CD14-positive monocyte (primary cell): ENCODE data around the gene NPFFR1. TPM values are rescaled to one million over a fixed set of nuclear protein-coding genes. Genes with fewer than 3 reads are reported as not detected.
A peak's percentile ranks its signal among the peaks of the same experiment; 100 is the strongest.

Experiments
- DNase-seq, 3 donors: peaks; one replicate each; pipeline ENCODE4 v3.0.0-alpha.2; 2011 to 2022
- H2AFZ ChIP-seq: 2 replicates; pipeline ENCODE4 v1.6.0; 2012; ENCODE audit warnings: mild to moderate bottlenecking, low read depth, low read length, inconsistent platforms; ENCODE audit not compliant: insufficient read depth, poor library complexity, severe bottlenecking
- H3K27ac ChIP-seq, 2 donors: 1 replicate in 1 of 2; 2 replicates in 1 of 2; pipeline ENCODE4 v1.5.1; 2012 to 2013; ENCODE audit warnings: low read length in 2 of 2, control low read depth in 1 of 2, inconsistent platforms in 1 of 2, low read depth in 1 of 2, mild to moderate bottlenecking in 1 of 2
- H3K27me3 ChIP-seq, 2 donors: one replicate each; pipeline versions ENCODE4 v1.6.0 to v1.6.1; 2011 to 2013; ENCODE audit warnings: low read length in 2 of 2; ENCODE audit not compliant: control insufficient read depth in 2 of 2, insufficient read depth in 2 of 2
- H3K36me3 ChIP-seq, 2 donors: replicated peaks in 1 of 2; 1 replicate in 1 of 2; 2 replicates in 1 of 2; pipeline versions ENCODE4 v1.5.1 to v1.6.1; 2012 to 2013; ENCODE audit warnings: low read length in 2 of 2, control low read depth in 1 of 2, inconsistent platforms in 1 of 2, mild to moderate bottlenecking in 1 of 2; ENCODE audit not compliant: insufficient read depth in 2 of 2, control insufficient read depth in 1 of 2
- H3K4me1 ChIP-seq, 2 donors: 1 replicate in 1 of 2; 2 replicates in 1 of 2; pipeline versions ENCODE4 v1.5.1 to v1.6.1; 2012 to 2013; ENCODE audit warnings: low read length in 2 of 2, control low read depth in 1 of 2, inconsistent platforms in 1 of 2, mild to moderate bottlenecking in 1 of 2, moderate library complexity in 1 of 2; ENCODE audit not compliant: insufficient read depth in 2 of 2, control insufficient read depth in 1 of 2
- H3K4me2 ChIP-seq: replicated peaks from 2 replicates; pipeline ENCODE3; 2012; ENCODE audit warnings: low read length, moderate library complexity, mild to moderate bottlenecking; ENCODE audit not compliant: poor library complexity, severe bottlenecking; ENCODE audit errors: extremely low read depth
- H3K4me3 ChIP-seq, 3 experiments: fragments of 200-600 bp in 1 of 3; sonication (generic) in 1 of 3; replicated peaks in 1 of 3; 1 replicate in 2 of 3; 2 replicates in 1 of 3; pipeline ENCODE4 v1.5.1; 2011 to 2013; ENCODE audit warnings: low read length in 3 of 3, mild to moderate bottlenecking in 3 of 3, control low read depth in 2 of 3, low read depth in 2 of 3, inconsistent platforms in 1 of 3, moderate library complexity in 1 of 3
- H3K79me2 ChIP-seq: 2 replicates; pipeline ENCODE4 v1.6.0; 2012; ENCODE audit warnings: mild to moderate bottlenecking, control low read depth, inconsistent platforms, low read length, moderate library complexity; ENCODE audit not compliant: insufficient read depth
- H3K9ac ChIP-seq: 2 replicates; pipeline ENCODE4 v1.6.0; 2017; ENCODE audit warnings: low read length, mild to moderate bottlenecking; ENCODE audit not compliant: insufficient read depth, poor library complexity, severe bottlenecking
- H3K9me3 ChIP-seq, 2 donors: replicated peaks in 1 of 2; 1 replicate in 1 of 2; 2 replicates in 1 of 2; pipeline versions ENCODE4 v1.5.1 to v1.6.1; 2012 to 2013; ENCODE audit warnings: low read length in 2 of 2, control low read depth in 1 of 2; ENCODE audit not compliant: control insufficient read depth in 1 of 2, insufficient read depth in 1 of 2
- H4K20me1 ChIP-seq: 2 replicates; pipeline ENCODE4 v1.6.0; 2012; ENCODE audit warnings: mild to moderate bottlenecking, low read length, control low read depth, moderate library complexity; ENCODE audit not compliant: insufficient read depth
- H3K27ac Mint-ChIP-seq, 7 donors: one replicate each; pipeline ENCODE4 v1.8.0; 2020; ENCODE audit warnings: mild to moderate bottlenecking in 7 of 7, mixed read lengths in 7 of 7, moderate library complexity in 6 of 7, inconsistent platforms in 2 of 7
- H3K27me3 Mint-ChIP-seq, 3 donors: one replicate each; pipeline ENCODE4 v1.8.0; 2021 to 2022; ENCODE audit warnings: low read depth in 3 of 3, mild to moderate bottlenecking in 3 of 3, mixed read lengths in 3 of 3, moderate library complexity in 3 of 3, inconsistent platforms in 1 of 3
- H3K36me3 Mint-ChIP-seq, 2 donors: one replicate each; pipeline ENCODE4 v1.8.0; 2020; ENCODE audit warnings: mixed read lengths in 2 of 2, inconsistent platforms in 1 of 2, mild to moderate bottlenecking in 1 of 2
- H3K4me1 Mint-ChIP-seq: one replicate; pipeline ENCODE4 v1.8.0; 2020; ENCODE audit warnings: mild to moderate bottlenecking, mixed read lengths
- H3K4me3 Mint-ChIP-seq, 2 donors: one replicate each; pipeline ENCODE4 v1.8.0; 2020; ENCODE audit warnings: mild to moderate bottlenecking in 2 of 2, mixed read lengths in 2 of 2, moderate library complexity in 1 of 2
- H3K9me3 Mint-ChIP-seq, 7 donors: one replicate each; pipeline ENCODE4 v1.8.0; 2020 to 2022; ENCODE audit warnings: mixed read lengths in 7 of 7, mild to moderate bottlenecking in 6 of 7, moderate library complexity in 6 of 7, inconsistent platforms in 2 of 7
- WGBS: methylation state at CpG from one replicate; pipeline ENCODE4 v1.1.5; 2013; ENCODE audit warnings: missing lambda C conversion rate; ENCODE audit not compliant: insufficient coverage; 5-methylcytosine and 5-hydroxymethylcytosine counted together
- intact Hi-C, 2 donors: fragments of 100-400 bp; cut with micrococcal nuclease; formaldehyde crosslinking; loops; one replicate each; pipeline versions ENCODE4 v1.15.0 to v1.15.1; 2023
- polyA plus RNA-seq, 3 donors: library from polyadenylated mRNA; depleted of rRNA in 1 of 3; unstranded in 2 of 3; stranded (reverse) in 1 of 3; fragments of 300-500 nt in 2 of 3; fragments of >200 nt in 1 of 3; fragmentation: Illumina TruSeq in 2 of 3; gene quantifications; 1 replicate in 2 of 3; 2 replicates in 1 of 3; pipeline ENCODE4 v1.2.3, GENCODE V29; 2012 to 2021
- small RNA-seq: library from RNA; depleted of rRNA; stranded (forward); fragments of <200 nt; gene quantifications from one replicate; pipeline ENCODE3, GENCODE V24; 2012; ENCODE audit warnings: low read depth; ENCODE audit not compliant: insufficient read length
- TF ChIP-seq, protein P1 (sequence below): fragments of 200-600 bp; IDR thresholded peaks from one replicate; pipeline ENCODE4 v1.8.0; 2022; ENCODE audit warnings: antibody characterized with exemption, mild to moderate bottlenecking

NPFFR1 gene
- polyA plus RNA-seq, 3 donors, result 0.03 TPM; not detected in 2

DNA sequence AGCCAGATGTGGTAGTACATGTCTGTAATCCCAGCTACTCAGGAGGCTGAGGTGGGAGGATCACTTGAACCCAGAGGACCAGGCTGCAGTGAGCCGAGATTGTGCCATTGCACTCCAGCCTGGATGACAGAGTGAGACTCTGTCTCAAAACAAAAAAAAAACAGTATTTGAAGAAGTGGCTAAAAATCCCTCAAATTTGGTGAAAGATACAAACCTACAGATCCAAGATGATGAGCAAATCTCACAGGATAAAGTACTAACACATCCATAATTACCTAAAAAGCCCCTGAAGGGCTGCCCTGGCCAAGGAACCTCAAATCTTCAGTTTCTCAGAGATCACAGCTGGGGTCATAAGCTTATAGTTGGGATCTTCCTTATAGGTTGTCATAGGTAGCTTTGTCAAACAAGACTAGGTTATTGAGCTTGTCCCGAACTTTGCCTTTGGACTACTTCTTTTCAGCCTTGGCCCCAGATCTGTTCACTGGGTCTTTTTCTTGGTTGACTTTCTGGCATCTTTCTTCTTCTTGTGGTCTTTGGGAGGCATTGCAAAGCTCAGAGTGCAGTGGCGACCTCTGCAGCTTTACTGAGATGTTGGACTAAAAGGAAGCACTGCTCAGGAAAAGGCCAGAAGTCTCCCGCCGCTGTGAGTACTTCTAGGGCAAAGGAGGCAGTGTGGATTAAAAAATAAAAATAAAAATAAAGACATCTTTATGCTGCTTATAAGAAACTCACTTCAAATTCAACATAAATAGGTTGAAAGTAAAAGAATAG is 84.9 kb downstream of the NPFFR1 start:
- H3K27me3 ChIP-seq, result no peaks in the 10 kb centered on the region
- peak overlapping the region in 1 of 7 donors; percentile 32 for H3K27ac Mint-ChIP-seq
- TF ChIP-seq, protein P1, sequence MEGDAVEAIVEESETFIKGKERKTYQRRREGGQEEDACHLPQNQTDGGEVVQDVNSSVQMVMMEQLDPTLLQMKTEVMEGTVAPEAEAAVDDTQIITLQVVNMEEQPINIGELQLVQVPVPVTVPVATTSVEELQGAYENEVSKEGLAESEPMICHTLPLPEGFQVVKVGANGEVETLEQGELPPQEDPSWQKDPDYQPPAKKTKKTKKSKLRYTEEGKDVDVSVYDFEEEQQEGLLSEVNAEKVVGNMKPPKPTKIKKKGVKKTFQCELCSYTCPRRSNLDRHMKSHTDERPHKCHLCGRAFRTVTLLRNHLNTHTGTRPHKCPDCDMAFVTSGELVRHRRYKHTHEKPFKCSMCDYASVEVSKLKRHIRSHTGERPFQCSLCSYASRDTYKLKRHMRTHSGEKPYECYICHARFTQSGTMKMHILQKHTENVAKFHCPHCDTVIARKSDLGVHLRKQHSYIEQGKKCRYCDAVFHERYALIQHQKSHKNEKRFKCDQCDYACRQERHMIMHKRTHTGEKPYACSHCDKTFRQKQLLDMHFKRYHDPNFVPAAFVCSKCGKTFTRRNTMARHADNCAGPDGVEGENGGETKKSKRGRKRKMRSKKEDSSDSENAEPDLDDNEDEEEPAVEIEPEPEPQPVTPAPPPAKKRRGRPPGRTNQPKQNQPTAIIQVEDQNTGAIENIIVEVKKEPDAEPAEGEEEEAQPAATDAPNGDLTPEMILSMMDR, result no peak
- no peak overlapping the region for H3K9ac ChIP-seq
- peaks cover 19 to 45% of the 10 kb centered on the region in 2 donors for H3K36me3 ChIP-seq
- no peak overlapping the region for H3K4me3 ChIP-seq
- peaks cover 2 to 10% of the 10 kb centered on the region in 2 donors for H3K4me1 ChIP-seq
- H2AFZ ChIP-seq, result no peak overlapping the region
- no peak overlapping the region for H3K4me2 ChIP-seq
- H3K79me2 ChIP-seq, result no peaks in the 10 kb centered on the region
- H3K36me3 Mint-ChIP-seq, result peaks cover 42 to 55% of the 10 kb centered on the region in 2 donors
- 100% methylated on average over 2 of the region's 5 CpGs for WGBS
- H3K27me3 Mint-ChIP-seq, result peaks cover 0 to 7% (median 0%) of the 10 kb centered on the region in 3 donors
- peaks cover 0 to 6% (median 2%) of the 10 kb centered on the region in 7 donors for H3K9me3 Mint-ChIP-seq
- no peak overlapping the region for H3K27ac ChIP-seq
- DNase-seq, result no peak
- peaks cover 12% of the 10 kb centered on the region for H3K4me1 Mint-ChIP-seq
- no peaks in the 10 kb centered on the region for H4K20me1 ChIP-seq
- intact Hi-C loops, result no loop called here
- H3K4me3 Mint-ChIP-seq, result no peak overlapping the region
- H3K9me3 ChIP-seq, result no peaks in the 10 kb centered on the region

Small RNA genes lying within 50 kb of the gene (small RNA-seq; reads per million reads assigned to genes)
- gene RPS25P9, result not detected

Other genes with a start within 250 kb of the NPFFR1 start
- gene MACROH2A2, start 231.2 kb downstream of the NPFFR1 start, polyA plus RNA-seq, result 1 to 10 TPM; 1.0 to 1.9 (median 1.7) TPM
- 1 to 10 TPM in 1 of 3 donors, under 1 TPM in 2; 0.28 to 2.1 (median 0.41) TPM for gene AIFM2, start 151.2 kb downstream of the NPFFR1 start, polyA plus RNA-seq
- gene TYSND1, start 137.3 kb downstream of the NPFFR1 start, polyA plus RNA-seq, result 10 to 100 TPM in 2 of 3 donors, 1 to 10 TPM in 1; 8.6 to 11.2 (median 11.2) TPM
- gene SAR1A, start 113.5 kb downstream of the NPFFR1 start, polyA plus RNA-seq, result 10 to 100 TPM; 26.2 to 47.5 (median 36.7) TPM
- 100 to 1,000 TPM in 2 of 3 donors, 10 to 100 TPM in 1; 30.9 to 125 (median 112) TPM for gene PPA1, start 50.6 kb downstream of the NPFFR1 start, polyA plus RNA-seq
- gene LRRC20, start 98.6 kb upstream of the NPFFR1 start, polyA plus RNA-seq, result 1 to 10 TPM; 1.2 to 1.7 (median 1.3) TPM
- 10 to 100 TPM; 26.3 to 93.8 (median 73.4) TPM for gene EIF4EBP2, start 120.1 kb upstream of the NPFFR1 start, polyA plus RNA-seq
- not detected for gene NODAL, start 157.7 kb upstream of the NPFFR1 start, polyA plus RNA-seq
- under 1 TPM in 2 of 3 donors, not detected in 1; 0.04 to 0.11 TPM for gene PALD1, start 194.8 kb upstream of the NPFFR1 start, polyA plus RNA-seq